DMS53 treated with DMSO at 0.1 percent for 48 hours (cell line): ENCODE data around the gene SMYD4.
A peak's percentile ranks its signal among the peaks of the same experiment; 100 is the strongest.
"Not testable (repeated sequence)": the region's sequence is repeated elsewhere in the genome, so short reads cannot be mapped to it uniquely, and the experiment has no call there.

ENCODE experiments used
- DNase-seq: peaks from one replicate; lab custom pipeline; 2025; ENCODE audit not compliant: unreplicated experiment; lab: John Stamatoyannopoulos, UW

SMYD4 gene

GRCh38 chr17:1783271-1783670 is 46.4 kb downstream of the SMYD4 start:
- DNase-seq = no peak

- DNase-seq = no peak
Observed at GRCh38 chr17:1782171-1782567, 47.5 kb downstream of the SMYD4 start.

GRCh38 chr17:1779571-1780131 is 50.1 kb downstream of the SMYD4 start:
- no peak for DNase-seq

- no peak for DNase-seq
Observed at GRCh38 chr17:1776857-1777256, 52.8 kb downstream of the SMYD4 start.

GRCh38 chr17:1776328-1776727 is 53.4 kb downstream of the SMYD4 start:
- DNase-seq = no peak

- DNase-seq = no peak
Observed at GRCh38 chr17:1774390-1775176, 55.1 kb downstream of the SMYD4 start.

GRCh38 chr17:1773696-1774181 is 56.0 kb downstream of the SMYD4 start:
- no peak for DNase-seq

- not testable (repeated sequence) for DNase-seq
Observed at GRCh38 chr17:1773000-1773695, 56.6 kb downstream of the SMYD4 start.

- DNase-seq = peak; percentile 16
Observed at GRCh38 chr17:1769822-1770477, 59.8 kb downstream of the SMYD4 start.

- DNase-seq = no peak
Observed at GRCh38 chr17:1767358-1767757, 62.3 kb downstream of the SMYD4 start.

GRCh38 chr17:1766382-1767135 is 63.1 kb downstream of the SMYD4 start:
- DNase-seq = no peak

GRCh38 chr17:1765576-1765975 is 64.1 kb downstream of the SMYD4 start:
- no peak for DNase-seq

- DNase-seq = not testable (repeated sequence)
Observed at GRCh38 chr17:1764705-1765104, 65.0 kb downstream of the SMYD4 start.

GRCh38 chr17:1764284-1764683 is 65.4 kb downstream of the SMYD4 start:
- DNase-seq = no peak

GRCh38 chr17:1762901-1763898 is 66.5 kb downstream of the SMYD4 start:
- no peak for DNase-seq

GRCh38 chr17:1762233-1762900 is 67.3 kb downstream of the SMYD4 start:
- no peak for DNase-seq

- no peak for DNase-seq
Observed at GRCh38 chr17:1759529-1759928, 70.2 kb downstream of the SMYD4 start.

- DNase-seq = no peak
Observed at GRCh38 chr17:1758807-1759206, 70.9 kb downstream of the SMYD4 start.

GRCh38 chr17:1755827-1756262 is 73.9 kb downstream of the SMYD4 start:
- no peak for DNase-seq
